K562 (cell line): ENCODE data around the gene AGRP. TPM values are rescaled to one million over a fixed set of nuclear protein-coding genes. Genes with fewer than 3 reads are reported as not detected.

Experiments
- EP400 ChIP-seq: fragments of 450-650 bp; IDR thresholded peaks from 2 replicates; pipeline ENCODE4 v1.6.1; 2017; ENCODE audit warnings: antibody characterized with exemption, mild to moderate bottlenecking, moderate library complexity
- HCFC1 ChIP-seq: IDR thresholded peaks from 2 replicates; pipeline ENCODE4 v1.6.1; 2012; ENCODE audit warnings: low read depth, low read length, improper control_type of control experiment
- HNRNPUL1 ChIP-seq: fragments of 200-400 bp; formaldehyde crosslinking; IDR thresholded peaks from 2 replicates; pipeline ENCODE4 v1.6.1; 2017; ENCODE audit warnings: low read length
- LCOR ChIP-seq: sonication (generic); formaldehyde crosslinking; IDR thresholded peaks from 2 replicates; pipeline ENCODE4 v1.8.0; 2022; ENCODE audit warnings: mild to moderate bottlenecking, missing genetic modification reagents
- NFXL1 ChIP-seq: fragments of 450-650 bp; formaldehyde crosslinking; IDR thresholded peaks from 2 replicates; pipeline ENCODE4 v1.4.0; 2021; ENCODE audit warnings: mild to moderate bottlenecking
- NR2C2 ChIP-seq, 2 experiments: fragments of 200-800 bp in 1 of 2; sonication (Bioruptor generic) in 1 of 2; sonication (generic) in 1 of 2; formaldehyde crosslinking in 1 of 2; IDR thresholded peaks; 2 replicates each; pipeline versions ENCODE4 v1.6.1 to v1.8.0; 2016 to 2022; ENCODE audit warnings: mild to moderate bottlenecking in 1 of 2, missing compliant biosample characterization in 1 of 2, missing genetic modification characterization in 1 of 2, missing genetic modification reagents in 1 of 2
- POLR2H ChIP-seq: IDR thresholded peaks from 2 replicates; pipeline ENCODE4 v1.6.1; 2016; ENCODE audit warnings: missing genetic modification characterization, low read depth, mild to moderate bottlenecking, control low read depth, missing compliant biosample characterization, moderate library complexity
- RERE ChIP-seq: sonication (generic); formaldehyde crosslinking; IDR thresholded peaks from 2 replicates; pipeline ENCODE4 v1.8.0; 2023; ENCODE audit warnings: missing genetic modification reagents, mild to moderate bottlenecking, borderline replicate concordance
- REST ChIP-seq, 2 experiments: fragments of 450-650 bp; formaldehyde crosslinking in 1 of 2; IDR thresholded peaks; 2 replicates each; pipeline versions ENCODE4 v1.4.0 to v1.6.1; 2014 to 2020; ENCODE audit warnings: mild to moderate bottlenecking in 2 of 2, borderline replicate concordance in 1 of 2, low read depth in 1 of 2
- ZC3H8 ChIP-seq: fragments of 450-650 bp; IDR thresholded peaks from 2 replicates; pipeline ENCODE4 v1.6.1; 2017
- polyA plus RNA-seq, 8 experiments: library from polyadenylated mRNA; depleted of rRNA in 4 of 8; stranded (reverse) in 5 of 8; unstranded in 3 of 8; fragments of >200 nt; fragmentation: Nextera tagmentation in 2 of 8; fragmentation: Illumina TruSeq in 1 of 8; extraction: Ambion mirVana in 2 of 8; extraction: Trizol in 1 of 8; gene quantifications; 2 replicates each; pipeline versions ENCODE4 v1.2.1 to v1.2.3, GENCODE V29; 2011 to 2014; ENCODE audit warnings: inconsistent platforms in 1 of 8, missing spikeins in 1 of 8
- total RNA-seq, 7 experiments: library from RNA; depleted of rRNA in 6 of 7; stranded (reverse); fragments of >200 nt in 6 of 7; fragmentation: Illumina TruSeq in 2 of 7; extraction: Trizol in 2 of 7; gene quantifications; 2 replicates each; pipeline versions ENCODE4 v1.2.1 to v1.2.3, GENCODE V29; 2011 to 2021; ENCODE audit warnings: low replicate concordance in 1 of 7
- TF ChIP-seq, protein P1 (sequence below): fragments of 450-650 bp; formaldehyde crosslinking; IDR thresholded peaks from 2 replicates; pipeline ENCODE4 v1.4.0; 2020; ENCODE audit warnings: mild to moderate bottlenecking, moderate library complexity

Gene AGRP
- total and polyA plus RNA-seq, 9 of the 15 experiments (the other 6 are each of a cell fraction or from before 2014, with no cell fraction given) = not detected

DNA sequence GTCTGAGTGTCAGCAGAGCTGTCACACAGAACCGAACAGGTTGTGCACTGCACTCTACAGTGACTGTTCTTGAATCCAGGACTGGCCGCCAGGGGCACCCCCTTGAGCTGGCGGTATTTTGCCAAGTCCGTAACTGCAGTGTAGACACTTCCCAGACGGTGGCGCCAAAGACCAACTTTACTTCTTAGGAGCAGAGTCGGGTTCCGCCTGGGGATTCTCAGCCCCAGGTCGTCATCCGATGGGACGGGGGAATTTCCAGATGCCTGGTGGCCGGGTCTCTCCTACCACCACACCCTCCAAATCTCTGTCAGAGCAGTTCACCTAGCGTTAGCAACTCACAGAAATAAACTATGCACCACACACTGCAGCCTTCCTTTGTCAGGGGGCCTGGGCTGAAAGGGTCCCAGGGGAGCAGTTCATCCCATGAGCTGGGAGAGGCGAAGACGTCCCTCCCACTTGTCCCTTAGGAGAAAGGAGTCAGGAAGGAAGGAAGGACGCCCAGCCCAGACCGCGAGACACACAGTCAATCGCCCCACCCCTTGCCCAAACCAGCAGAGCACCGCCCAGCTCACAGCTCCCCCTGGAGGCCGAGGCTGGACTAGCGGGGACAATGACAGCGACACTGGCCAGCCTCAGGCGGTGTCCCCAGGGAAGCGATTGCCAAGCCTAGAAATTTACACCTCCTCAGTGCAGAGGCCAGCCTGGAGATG, 37.9 kb upstream of the AGRP start (continued):
- TF ChIP-seq REST (IDR thresholded peaks at IDR 0.05; ENCODE audit: borderline replicate concordance) = peak; percentile 74; the same call in 1 of the 2 replicates
- TF ChIP-seq REST (CRISPR knock-in tag; IDR thresholded peaks at IDR 0.05; ENCODE audit: low read depth) = peak; percentile 75; the same call in 1 of the 2 replicates
- TF ChIP-seq RERE (CRISPR knock-in tag) = no peak
- peak; percentile 86 for TF ChIP-seq LCOR (CRISPR knock-in tag)
- TF ChIP-seq, protein P1, sequence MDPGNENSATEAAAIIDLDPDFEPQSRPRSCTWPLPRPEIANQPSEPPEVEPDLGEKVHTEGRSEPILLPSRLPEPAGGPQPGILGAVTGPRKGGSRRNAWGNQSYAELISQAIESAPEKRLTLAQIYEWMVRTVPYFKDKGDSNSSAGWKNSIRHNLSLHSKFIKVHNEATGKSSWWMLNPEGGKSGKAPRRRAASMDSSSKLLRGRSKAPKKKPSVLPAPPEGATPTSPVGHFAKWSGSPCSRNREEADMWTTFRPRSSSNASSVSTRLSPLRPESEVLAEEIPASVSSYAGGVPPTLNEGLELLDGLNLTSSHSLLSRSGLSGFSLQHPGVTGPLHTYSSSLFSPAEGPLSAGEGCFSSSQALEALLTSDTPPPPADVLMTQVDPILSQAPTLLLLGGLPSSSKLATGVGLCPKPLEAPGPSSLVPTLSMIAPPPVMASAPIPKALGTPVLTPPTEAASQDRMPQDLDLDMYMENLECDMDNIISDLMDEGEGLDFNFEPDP (CRISPR knock-in tag) = no peak
- peak; percentile 62; the same call in 1 of the 2 replicates for TF ChIP-seq NR2C2 (CRISPR knock-in tag; IDR thresholded peaks at IDR 0.05)
- TF ChIP-seq NR2C2 (tag; IDR thresholded peaks at IDR 0.05) = no peak
- no peak for TF ChIP-seq ZC3H8
- TF ChIP-seq HCFC1 = peak; percentile 56
- TF ChIP-seq HNRNPUL1 = no peak
- TF ChIP-seq NFXL1 (CRISPR knock-in tag) = no peak
- TF ChIP-seq EP400 = peak; percentile 67
- TF ChIP-seq POLR2H (tag) = no peak
